ENCODE data around the gene ZBTB17. TPM values are rescaled to one million over a fixed set of nuclear protein-coding genes. Genes with fewer than 3 reads are reported as not detected.

ZBTB17 gene
- total and polyA plus RNA-seq, 9 of the 15 experiments (the other 6 are each of a cell fraction or from before 2014, with no cell fraction given): 1.1 to 53.4 (median 29.6) TPM

DNA sequence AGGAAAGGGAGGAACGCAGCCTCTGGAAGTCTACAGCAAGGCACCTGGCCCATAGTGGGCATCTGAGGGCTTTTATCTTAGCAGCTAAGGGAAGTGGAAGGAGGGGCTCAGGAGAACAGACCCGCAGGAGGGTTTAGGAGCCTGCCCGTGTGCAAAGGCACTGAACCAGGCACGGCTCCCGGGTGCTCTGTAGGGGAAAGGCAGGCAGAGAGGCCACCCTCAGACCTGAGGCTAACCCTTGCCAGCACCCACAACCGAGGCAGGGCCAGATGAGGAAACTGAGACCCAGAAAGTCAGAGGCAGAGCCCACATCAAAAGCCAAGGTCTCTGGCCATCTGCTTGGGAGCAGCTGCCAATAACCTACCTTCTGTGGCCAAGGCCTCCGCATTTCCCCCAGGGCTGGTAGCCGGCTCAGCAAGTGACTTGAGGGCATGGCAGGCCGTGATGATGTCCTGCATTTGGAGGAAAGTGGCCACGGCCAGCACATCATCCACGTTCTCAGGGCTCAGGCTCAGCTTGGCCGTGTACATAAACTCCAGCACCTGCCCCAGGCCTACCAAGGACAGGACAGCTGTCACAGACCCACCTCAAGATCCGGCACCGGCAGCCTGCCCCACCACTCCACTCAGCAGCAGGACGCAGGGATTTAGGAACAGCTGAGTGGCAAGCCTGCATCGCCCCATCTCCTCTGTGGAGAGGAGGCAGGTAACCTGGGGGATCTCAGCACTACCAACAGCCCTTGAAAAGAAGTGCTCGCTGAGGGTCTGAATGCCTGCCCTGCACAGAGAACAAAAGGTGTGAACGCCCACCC lies 29.1 kb downstream of the ZBTB17 start (continued):
- TF ChIP-seq ZNF316 (IDR thresholded peaks at IDR 0.05): no peak
- peak; percentile 40; the same call in 1 of the 2 replicates for TF ChIP-seq POLR2G (IDR thresholded peaks at IDR 0.05; ENCODE audit: low read depth, low read length)
- no peak for TF ChIP-seq BCL6 (CRISPR knock-in tag; IDR thresholded peaks at IDR 0.05)
- no peak for TF ChIP-seq MXI1 (IDR thresholded peaks at IDR 0.05; ENCODE audit: low read depth, low read length)
- TF ChIP-seq, protein P1, sequence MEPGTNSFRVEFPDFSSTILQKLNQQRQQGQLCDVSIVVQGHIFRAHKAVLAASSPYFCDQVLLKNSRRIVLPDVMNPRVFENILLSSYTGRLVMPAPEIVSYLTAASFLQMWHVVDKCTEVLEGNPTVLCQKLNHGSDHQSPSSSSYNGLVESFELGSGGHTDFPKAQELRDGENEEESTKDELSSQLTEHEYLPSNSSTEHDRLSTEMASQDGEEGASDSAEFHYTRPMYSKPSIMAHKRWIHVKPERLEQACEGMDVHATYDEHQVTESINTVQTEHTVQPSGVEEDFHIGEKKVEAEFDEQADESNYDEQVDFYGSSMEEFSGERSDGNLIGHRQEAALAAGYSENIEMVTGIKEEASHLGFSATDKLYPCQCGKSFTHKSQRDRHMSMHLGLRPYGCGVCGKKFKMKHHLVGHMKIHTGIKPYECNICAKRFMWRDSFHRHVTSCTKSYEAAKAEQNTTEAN (CRISPR knock-in tag; IDR thresholded peaks at IDR 0.05): no peak
- no peak for TF ChIP-seq MEIS2 (IDR thresholded peaks at IDR 0.05; ENCODE audit: partially characterized antibody)
- TF ChIP-seq, protein P2, sequence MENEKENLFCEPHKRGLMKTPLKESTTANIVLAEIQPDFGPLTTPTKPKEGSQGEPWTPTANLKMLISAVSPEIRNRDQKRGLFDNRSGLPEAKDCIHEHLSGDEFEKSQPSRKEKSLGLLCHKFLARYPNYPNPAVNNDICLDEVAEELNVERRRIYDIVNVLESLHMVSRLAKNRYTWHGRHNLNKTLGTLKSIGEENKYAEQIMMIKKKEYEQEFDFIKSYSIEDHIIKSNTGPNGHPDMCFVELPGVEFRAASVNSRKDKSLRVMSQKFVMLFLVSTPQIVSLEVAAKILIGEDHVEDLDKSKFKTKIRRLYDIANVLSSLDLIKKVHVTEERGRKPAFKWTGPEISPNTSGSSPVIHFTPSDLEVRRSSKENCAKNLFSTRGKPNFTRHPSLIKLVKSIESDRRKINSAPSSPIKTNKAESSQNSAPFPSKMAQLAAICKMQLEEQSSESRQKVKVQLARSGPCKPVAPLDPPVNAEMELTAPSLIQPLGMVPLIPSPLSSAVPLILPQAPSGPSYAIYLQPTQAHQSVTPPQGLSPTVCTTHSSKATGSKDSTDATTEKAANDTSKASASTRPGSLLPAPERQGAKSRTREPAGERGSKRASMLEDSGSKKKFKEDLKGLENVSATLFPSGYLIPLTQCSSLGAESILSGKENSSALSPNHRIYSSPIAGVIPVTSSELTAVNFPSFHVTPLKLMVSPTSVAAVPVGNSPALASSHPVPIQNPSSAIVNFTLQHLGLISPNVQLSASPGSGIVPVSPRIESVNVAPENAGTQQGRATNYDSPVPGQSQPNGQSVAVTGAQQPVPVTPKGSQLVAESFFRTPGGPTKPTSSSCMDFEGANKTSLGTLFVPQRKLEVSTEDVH (IDR thresholded peaks at IDR 0.05; ENCODE audit: low read depth, partially characterized antibody): no peak
- no peak for TF ChIP-seq KLF10 (CRISPR knock-in tag; IDR thresholded peaks at IDR 0.05)
- TF ChIP-seq GABPB1 (CRISPR knock-in tag; IDR thresholded peaks at IDR 0.05): no peak
- TF ChIP-seq, protein P3, sequence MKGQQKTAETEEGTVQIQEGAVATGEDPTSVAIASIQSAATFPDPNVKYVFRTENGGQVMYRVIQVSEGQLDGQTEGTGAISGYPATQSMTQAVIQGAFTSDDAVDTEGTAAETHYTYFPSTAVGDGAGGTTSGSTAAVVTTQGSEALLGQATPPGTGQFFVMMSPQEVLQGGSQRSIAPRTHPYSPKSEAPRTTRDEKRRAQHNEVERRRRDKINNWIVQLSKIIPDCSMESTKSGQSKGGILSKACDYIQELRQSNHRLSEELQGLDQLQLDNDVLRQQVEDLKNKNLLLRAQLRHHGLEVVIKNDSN (CRISPR knock-in tag; IDR thresholded peaks at IDR 0.05): 0 out of 2 replicates have a peak, but pooled peaks have one; percentile 7
- 0 out of 2 replicates have a peak, but pooled peaks have one; percentile 17 for TF ChIP-seq RBFOX2 (IDR thresholded peaks at IDR 0.05; ENCODE audit: low read depth, low read length)
- no peak for TF ChIP-seq HDAC2 (IDR thresholded peaks at IDR 0.05)
- no peak for TF ChIP-seq BCOR (IDR thresholded peaks at IDR 0.05)
- no peak for TF ChIP-seq SMAD3 (CRISPR knock-in tag; conservative IDR thresholded peaks at IDR 0.05)
- TF ChIP-seq, protein P4, sequence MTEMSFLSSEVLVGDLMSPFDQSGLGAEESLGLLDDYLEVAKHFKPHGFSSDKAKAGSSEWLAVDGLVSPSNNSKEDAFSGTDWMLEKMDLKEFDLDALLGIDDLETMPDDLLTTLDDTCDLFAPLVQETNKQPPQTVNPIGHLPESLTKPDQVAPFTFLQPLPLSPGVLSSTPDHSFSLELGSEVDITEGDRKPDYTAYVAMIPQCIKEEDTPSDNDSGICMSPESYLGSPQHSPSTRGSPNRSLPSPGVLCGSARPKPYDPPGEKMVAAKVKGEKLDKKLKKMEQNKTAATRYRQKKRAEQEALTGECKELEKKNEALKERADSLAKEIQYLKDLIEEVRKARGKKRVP (CRISPR knock-in tag; IDR thresholded peaks at IDR 0.05): no peak

Measured in K562 (cell line).